ENCODE measurements around the gene RASA2.

- no peak for TF ChIP-seq CTCF (IDR thresholded peaks at IDR 0.05 in 4 of 5, conservative IDR thresholded peaks at IDR 0.05 in 1 of 5)
- no peak for TF ChIP-seq POLR2A (IDR thresholded peaks at IDR 0.05)
These were observed 20.1 kb upstream of the RASA2 start for GRCh38 chr3:141466633-141467169.
